Non-pigmented ciliary epithelial cell (primary cell): ENCODE results near the gene MRPL52.

Experiments
- DNase-seq: peaks from one replicate; pipeline ENCODE4 v3.0.0-alpha.2; 2010; ENCODE audit warnings: low read depth

Gene MRPL52

DNA sequence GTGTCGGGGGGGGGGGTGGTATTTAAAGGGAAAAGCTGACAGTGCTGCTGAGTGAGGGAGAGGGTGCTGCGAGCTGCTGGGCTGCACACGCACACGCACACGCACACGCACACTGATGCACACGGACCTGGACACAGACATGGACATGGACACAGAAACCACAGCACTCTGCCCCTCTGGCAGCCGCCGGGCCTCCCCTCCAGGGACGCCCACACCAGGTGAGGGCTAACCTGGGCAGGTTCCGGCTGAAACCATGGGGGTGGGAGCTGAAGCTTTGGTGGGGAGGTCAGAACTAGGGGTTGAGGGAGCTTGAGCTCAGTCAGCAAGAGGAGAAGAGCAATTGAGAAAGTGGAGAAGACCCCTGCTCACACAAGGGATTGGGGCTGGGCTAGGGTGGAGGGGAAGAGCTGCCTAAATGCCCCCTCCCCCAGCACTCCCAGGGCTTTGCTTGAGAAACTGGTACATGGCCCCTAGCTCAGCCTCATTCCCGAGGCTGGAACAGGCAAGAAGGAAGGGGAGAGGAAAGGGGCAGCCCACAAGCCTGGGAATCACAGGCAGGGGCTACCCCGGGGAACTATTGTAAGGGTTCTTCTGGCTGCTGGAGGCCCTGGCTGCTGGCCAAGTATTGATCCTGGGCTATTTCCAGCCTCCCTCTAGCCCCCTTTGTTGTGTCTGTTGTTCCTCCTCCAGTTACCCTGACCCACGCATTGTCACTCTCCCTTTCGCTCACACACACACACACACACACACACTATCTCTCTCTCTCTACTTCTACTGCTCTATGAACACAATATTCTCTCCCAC is 53.7 kb downstream of the MRPL52 start, which contains the start of gene REM2:
Gene REM2 (plus strand): TSS at position 50 of the 804 bp plus-strand sequence. CDS start 66 bp downstream, at position 116.
- no peak for DNase-seq

DNA sequence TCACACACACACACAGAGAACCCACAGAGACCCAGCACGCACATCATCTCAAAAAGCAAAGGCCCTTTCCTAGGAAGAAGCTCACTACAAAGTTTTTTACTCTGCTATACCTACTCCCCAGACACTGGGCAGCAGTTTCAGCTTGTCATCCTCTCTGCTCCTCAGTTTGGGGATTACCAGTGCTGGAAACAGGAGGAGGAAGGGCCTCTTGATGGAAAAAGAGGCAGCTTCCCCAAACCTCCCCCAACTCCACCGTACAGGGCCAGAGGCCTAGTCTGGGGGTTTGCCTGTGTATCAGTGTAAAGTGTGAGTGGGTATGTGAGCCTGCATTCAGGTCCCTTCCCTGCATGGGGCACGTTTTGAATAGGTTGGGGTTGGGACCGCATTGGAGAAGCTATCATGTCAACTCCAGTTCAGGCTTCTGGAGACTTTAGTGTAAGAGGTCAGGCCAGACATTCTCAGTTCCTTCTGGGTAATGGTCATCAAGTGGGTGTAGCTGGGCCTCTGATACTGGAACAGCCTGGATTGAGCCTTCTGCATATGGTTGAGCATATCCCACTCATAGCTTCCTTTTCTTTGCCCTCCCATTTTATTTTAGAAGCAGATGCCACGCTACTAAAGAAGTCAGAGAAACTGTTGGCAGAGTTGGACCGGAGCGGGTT is 54.5 kb downstream of the MRPL52 start:
- DNase-seq, result no peak
